Measurements from ENCODE around the gene MFN1. TPM values are rescaled to one million over a fixed set of nuclear protein-coding genes. Genes with fewer than 3 reads are reported as not detected.
A peak's percentile ranks its signal among the peaks of the same experiment; 100 is the strongest.

MFN1 gene
- total and polyA plus RNA-seq, 2 of the 13 experiments (the other 11 are each of a cell fraction or from before 2014, with no cell fraction given): 25.2 to 37.5 TPM

DNA sequence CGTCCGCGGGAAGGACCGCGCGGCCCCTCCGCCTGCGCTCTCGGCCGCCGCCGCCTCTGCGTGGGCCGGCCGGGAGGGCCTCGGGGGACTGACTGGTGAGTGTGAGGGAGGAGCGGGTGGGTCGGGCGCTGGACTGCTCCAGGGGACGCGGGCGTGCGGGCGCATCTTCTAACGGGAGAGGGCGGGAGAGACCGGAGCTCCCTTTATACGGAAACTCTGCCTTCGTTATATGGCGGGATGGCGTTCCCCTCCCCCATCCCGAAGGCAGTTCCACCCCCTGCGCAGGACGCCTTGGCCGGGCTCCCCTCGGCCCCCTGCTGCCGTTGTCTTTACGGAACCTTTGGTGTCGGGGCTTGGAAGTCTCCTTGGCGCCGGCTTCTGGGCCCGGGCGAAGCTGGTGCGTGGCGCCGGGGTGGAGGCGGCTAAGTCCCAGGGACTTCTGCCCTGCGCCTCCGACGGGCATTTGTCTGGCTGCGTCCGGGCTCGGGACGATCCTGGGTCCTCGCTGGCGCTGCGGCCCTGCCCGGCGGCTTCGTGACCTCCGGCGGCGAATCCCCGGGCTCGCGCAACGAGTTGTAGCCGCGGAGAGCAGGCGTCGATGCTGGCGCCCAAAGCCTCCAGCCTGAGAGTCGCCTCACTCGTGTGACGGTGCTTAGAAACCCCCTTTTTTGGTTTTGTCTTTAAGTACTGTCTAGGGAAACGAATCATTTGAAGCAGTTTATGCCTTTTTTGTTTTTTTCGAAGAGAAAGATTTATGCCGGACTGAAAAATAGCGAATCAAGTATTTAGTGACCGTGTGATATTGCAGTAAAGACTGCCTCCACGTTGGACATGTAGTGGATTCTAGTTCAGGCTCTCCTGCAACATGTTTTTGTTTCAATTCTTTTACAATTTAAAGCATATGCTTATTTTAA is 24.1 kb upstream of the MFN1 start (continued):
- no peak for TF ChIP-seq ZNF446 (CRISPR knock-in tag; IDR thresholded peaks at IDR 0.05)
- TF ChIP-seq ZNF607 (CRISPR knock-in tag; IDR thresholded peaks at IDR 0.05; ENCODE audit: borderline replicate concordance): peak; percentile 52; the same call in 1 of the 2 replicates
- TF ChIP-seq, protein P1, sequence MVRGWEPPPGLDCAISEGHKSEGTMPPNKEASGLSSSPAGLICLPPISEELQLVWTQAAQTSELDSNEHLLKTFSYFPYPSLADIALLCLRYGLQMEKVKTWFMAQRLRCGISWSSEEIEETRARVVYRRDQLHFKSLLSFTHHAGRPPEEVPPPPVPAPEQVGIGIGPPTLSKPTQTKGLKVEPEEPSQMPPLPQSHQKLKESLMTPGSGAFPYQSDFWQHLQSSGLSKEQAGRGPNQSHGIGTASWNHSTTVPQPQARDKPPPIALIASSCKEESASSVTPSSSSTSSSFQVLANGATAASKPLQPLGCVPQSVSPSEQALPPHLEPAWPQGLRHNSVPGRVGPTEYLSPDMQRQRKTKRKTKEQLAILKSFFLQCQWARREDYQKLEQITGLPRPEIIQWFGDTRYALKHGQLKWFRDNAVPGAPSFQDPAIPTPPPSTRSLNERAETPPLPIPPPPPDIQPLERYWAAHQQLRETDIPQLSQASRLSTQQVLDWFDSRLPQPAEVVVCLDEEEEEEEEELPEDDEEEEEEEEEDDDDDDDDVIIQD (CRISPR knock-in tag; IDR thresholded peaks at IDR 0.05; ENCODE audit: low read depth): no peak
- no peak for TF ChIP-seq AKAP8 (CRISPR knock-in tag; IDR thresholded peaks at IDR 0.05)
- TF ChIP-seq KAT2B (IDR thresholded peaks at IDR 0.05; ENCODE audit: borderline replicate concordance, low read depth, low read length): no peak
- TF ChIP-seq, protein P2, sequence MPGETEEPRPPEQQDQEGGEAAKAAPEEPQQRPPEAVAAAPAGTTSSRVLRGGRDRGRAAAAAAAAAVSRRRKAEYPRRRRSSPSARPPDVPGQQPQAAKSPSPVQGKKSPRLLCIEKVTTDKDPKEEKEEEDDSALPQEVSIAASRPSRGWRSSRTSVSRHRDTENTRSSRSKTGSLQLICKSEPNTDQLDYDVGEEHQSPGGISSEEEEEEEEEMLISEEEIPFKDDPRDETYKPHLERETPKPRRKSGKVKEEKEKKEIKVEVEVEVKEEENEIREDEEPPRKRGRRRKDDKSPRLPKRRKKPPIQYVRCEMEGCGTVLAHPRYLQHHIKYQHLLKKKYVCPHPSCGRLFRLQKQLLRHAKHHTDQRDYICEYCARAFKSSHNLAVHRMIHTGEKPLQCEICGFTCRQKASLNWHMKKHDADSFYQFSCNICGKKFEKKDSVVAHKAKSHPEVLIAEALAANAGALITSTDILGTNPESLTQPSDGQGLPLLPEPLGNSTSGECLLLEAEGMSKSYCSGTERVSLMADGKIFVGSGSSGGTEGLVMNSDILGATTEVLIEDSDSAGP (CRISPR knock-in tag; IDR thresholded peaks at IDR 0.05; ENCODE audit: borderline replicate concordance): no peak
- no peak; the same call in 1 of the 2 replicates for TF ChIP-seq NR2C2 (CRISPR knock-in tag; IDR thresholded peaks at IDR 0.05; ENCODE audit: borderline replicate concordance)
- TF ChIP-seq, protein P3, sequence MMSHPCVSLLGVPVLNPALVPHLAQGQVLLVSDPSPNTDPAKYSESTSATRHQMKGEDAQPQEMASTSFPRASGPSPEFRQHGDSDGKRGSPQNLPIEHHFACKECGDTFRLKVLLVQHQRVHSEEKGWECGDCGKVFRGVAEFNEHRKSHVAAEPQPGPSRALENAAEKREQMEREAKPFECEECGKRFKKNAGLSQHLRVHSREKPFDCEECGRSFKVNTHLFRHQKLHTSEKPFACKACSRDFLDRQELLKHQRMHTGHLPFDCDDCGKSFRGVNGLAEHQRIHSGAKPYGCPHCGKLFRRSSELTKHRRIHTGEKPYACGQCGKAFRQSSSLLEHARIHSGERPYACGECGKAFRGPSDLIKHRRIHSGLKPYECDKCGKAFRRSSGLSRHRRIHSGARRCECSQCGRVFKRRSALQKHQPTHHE (CRISPR knock-in tag; IDR thresholded peaks at IDR 0.05; ENCODE audit: borderline replicate concordance): peak; percentile 58; the same call in 1 of the 2 replicates
- TF ChIP-seq ZNF30 (CRISPR knock-in tag; IDR thresholded peaks at IDR 0.05): peak; percentile 80; the same call in 1 of the 2 replicates
- TF ChIP-seq, protein P4, sequence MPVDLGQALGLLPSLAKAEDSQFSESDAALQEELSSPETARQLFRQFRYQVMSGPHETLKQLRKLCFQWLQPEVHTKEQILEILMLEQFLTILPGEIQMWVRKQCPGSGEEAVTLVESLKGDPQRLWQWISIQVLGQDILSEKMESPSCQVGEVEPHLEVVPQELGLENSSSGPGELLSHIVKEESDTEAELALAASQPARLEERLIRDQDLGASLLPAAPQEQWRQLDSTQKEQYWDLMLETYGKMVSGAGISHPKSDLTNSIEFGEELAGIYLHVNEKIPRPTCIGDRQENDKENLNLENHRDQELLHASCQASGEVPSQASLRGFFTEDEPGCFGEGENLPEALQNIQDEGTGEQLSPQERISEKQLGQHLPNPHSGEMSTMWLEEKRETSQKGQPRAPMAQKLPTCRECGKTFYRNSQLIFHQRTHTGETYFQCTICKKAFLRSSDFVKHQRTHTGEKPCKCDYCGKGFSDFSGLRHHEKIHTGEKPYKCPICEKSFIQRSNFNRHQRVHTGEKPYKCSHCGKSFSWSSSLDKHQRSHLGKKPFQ (CRISPR knock-in tag; IDR thresholded peaks at IDR 0.05; ENCODE audit: insufficient replicate concordance): peak; percentile 49
- TF ChIP-seq, protein P5, sequence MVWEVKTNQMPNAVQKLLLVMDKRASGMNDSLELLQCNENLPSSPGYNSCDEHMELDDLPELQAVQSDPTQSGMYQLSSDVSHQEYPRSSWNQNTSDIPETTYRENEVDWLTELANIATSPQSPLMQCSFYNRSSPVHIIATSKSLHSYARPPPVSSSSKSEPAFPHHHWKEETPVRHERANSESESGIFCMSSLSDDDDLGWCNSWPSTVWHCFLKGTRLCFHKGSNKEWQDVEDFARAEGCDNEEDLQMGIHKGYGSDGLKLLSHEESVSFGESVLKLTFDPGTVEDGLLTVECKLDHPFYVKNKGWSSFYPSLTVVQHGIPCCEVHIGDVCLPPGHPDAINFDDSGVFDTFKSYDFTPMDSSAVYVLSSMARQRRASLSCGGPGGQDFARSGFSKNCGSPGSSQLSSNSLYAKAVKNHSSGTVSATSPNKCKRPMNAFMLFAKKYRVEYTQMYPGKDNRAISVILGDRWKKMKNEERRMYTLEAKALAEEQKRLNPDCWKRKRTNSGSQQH (CRISPR knock-in tag; IDR thresholded peaks at IDR 0.05; ENCODE audit: low read depth): no peak
- TF ChIP-seq HOXA9 (CRISPR knock-in tag; IDR thresholded peaks at IDR 0.05; ENCODE audit: borderline replicate concordance): no peak
